Activated T-helper 1 cell treated with anti-CD3 and anti-CD28 coated beads, Interleukin-12 subunit alpha, Interleukin-12 subunit beta, Interleukin-2, Interleukin-4 antibody, amounts not matched to agents 30 ng/mL and 10 ng/mL and 1 ng/mL, durations not matched to agents 14 hours and 24 hours and 36 hours (primary cell): Measurements from ENCODE around the gene LIAS. TPM values are rescaled to one million over a fixed set of nuclear protein-coding genes. Genes with fewer than 3 reads are reported as not detected.
"Not testable (repeated sequence)": the region's sequence is repeated elsewhere in the genome, so short reads cannot be mapped to it uniquely, and the experiment has no call there.

Experiments
- DNase-seq: peaks from one replicate; pipeline ENCODE4 v3.0.0; 2021; ENCODE audit warnings: low spot score
- H3K27ac Mint-ChIP-seq: one replicate; pipeline ENCODE4 v1.8.0; 2021; ENCODE audit warnings: mild to moderate bottlenecking, mixed read lengths
- H3K27me3 Mint-ChIP-seq: one replicate; pipeline ENCODE4 v1.8.0; 2022; ENCODE audit warnings: mild to moderate bottlenecking, moderate library complexity, mixed read lengths; ENCODE audit not compliant: insufficient read depth
- H3K36me3 Mint-ChIP-seq: one replicate; pipeline ENCODE4 v1.8.0; 2021; ENCODE audit warnings: low read depth, mixed read lengths
- H3K4me1 Mint-ChIP-seq: one replicate; pipeline ENCODE4 v1.8.0; 2021; ENCODE audit warnings: low read depth, mixed read lengths
- H3K4me3 Mint-ChIP-seq: one replicate; pipeline ENCODE4 v1.8.0; 2021; ENCODE audit warnings: mild to moderate bottlenecking, moderate library complexity, mixed read lengths
- H3K9me3 Mint-ChIP-seq: one replicate; pipeline ENCODE4 v1.8.0; 2021; ENCODE audit warnings: mixed read lengths
- intact Hi-C: fragments of 100-400 bp; cut with micrococcal nuclease; formaldehyde crosslinking; loops from one replicate; pipeline ENCODE4 v1.15.1; 2024
- total RNA-seq: library from RNA; stranded (reverse); gene quantifications from 2 replicates; pipeline ENCODE4 v1.2.3, GENCODE V29; 2022

LIAS gene
- total RNA-seq: 28.6 and 29.7 TPM in 2 replicates

GRCh38 chr4:39458505-39459300, at the start of gene LIAS, which contains the start of gene RPL9:
TSS of gene LIAS (plus strand) at chr4:39459056. CDS start at chr4:39459118, 62 bp downstream.
TSS of gene RPL9 (minus strand) at chr4:39458922. CDS start at chr4:39458439, 483 bp downstream.
- peak within 1 kb of the TSS; percentile 99 for H3K27ac Mint-ChIP-seq
- no peaks in the 10 kb centered on the region for H3K27me3 Mint-ChIP-seq
- H3K4me1 Mint-ChIP-seq: peaks cover 49% of the 10 kb centered on the region
- peak within 1 kb of the TSS; percentile 99 for H3K4me3 Mint-ChIP-seq
- DNase-seq: peak; percentile 93
- H3K9me3 Mint-ChIP-seq: no peaks in the 10 kb centered on the region
- H3K36me3 Mint-ChIP-seq: peaks cover 49% of the 10 kb centered on the region
- intact Hi-C loops: loop anchor here (1.0 to 5.0 kb wide), 14 partner anchors 8 to 1566 kb away; partner anchors contain the start of genes N4BP2, PDS5A, RFC1 and SMIM14

GRCh38 chr4:39410415-39410814, 48.4 kb upstream of the LIAS start:
- no peak overlapping the region for H3K27ac Mint-ChIP-seq
- no peak for DNase-seq
- no peaks in the 10 kb centered on the region for H3K36me3 Mint-ChIP-seq
- peaks cover 8% of the 10 kb centered on the region for H3K27me3 Mint-ChIP-seq
- intact Hi-C loops: no loop called here
- no peak overlapping the region for H3K4me3 Mint-ChIP-seq
- no peaks in the 10 kb centered on the region for H3K9me3 Mint-ChIP-seq
- no peaks in the 10 kb centered on the region for H3K4me1 Mint-ChIP-seq

DNA sequence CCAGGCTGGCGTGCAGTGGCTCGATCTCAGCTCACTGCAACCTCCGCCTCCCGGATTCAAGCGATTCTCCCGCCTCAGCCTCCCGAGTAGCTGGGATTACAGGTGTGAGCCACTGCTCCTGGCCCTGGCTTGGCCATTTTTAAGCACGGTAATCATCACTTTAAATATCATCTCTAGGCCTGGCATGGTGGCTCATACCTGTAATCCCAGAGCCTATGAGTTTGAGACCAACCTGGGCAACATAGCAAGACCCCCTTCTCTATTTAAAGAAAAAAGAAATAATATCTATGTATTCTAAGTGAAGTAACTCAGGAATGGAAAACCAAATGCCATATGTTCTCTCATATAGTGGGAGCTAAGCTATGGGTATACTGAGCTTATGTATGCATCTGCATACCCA, 47.3 kb upstream of the LIAS start:
- H3K27me3 Mint-ChIP-seq, H3K36me3 Mint-ChIP-seq, H3K27ac Mint-ChIP-seq, H3K9me3 Mint-ChIP-seq, H3K4me3 Mint-ChIP-seq, intact Hi-C loops, H3K4me1 Mint-ChIP-seq, DNase-seq: not testable (repeated sequence)

GRCh38 chr4:39415678-39416283, 43.1 kb upstream of the LIAS start:
- Mint-ChIP-seq H3K4me3 (no peak overlapping the region), H3K36me3 (no peaks in the 10 kb centered on the region), H3K27me3 (peaks cover 6% of the 10 kb centered on the region), H3K4me1 (no peaks in the 10 kb centered on the region), H3K9me3 (no peaks in the 10 kb centered on the region), H3K27ac (no peak overlapping the region)
- intact Hi-C loops: no loop called here
- DNase-seq: no peak

DNA sequence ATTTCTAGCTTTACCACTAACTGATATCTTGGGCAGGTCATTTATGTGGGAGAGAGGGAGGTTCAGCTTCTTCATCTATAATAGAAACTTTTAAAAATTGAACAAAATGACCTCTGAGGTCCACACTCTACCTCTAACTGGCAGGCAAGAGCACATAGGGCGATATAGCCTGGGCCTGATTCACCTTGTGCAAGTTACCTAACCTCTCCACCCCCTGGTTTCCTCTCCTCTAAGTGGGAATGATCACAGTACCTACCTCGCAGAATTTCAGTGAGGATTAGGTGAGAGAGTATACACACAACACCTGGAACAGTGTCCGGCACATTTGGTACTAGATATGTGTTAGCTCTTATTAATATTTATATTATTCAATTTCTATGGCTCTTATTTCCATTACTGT, 36.6 kb upstream of the LIAS start:
- Mint-ChIP-seq H3K27ac (no peak overlapping the region), H3K27me3 (peaks cover 6% of the 10 kb centered on the region), H3K4me1 (no peaks in the 10 kb centered on the region), H3K9me3 (no peaks in the 10 kb centered on the region), H3K36me3 (no peaks in the 10 kb centered on the region), H3K4me3 (no peak overlapping the region)
- intact Hi-C loops: no loop called here
- no peak for DNase-seq

DNA sequence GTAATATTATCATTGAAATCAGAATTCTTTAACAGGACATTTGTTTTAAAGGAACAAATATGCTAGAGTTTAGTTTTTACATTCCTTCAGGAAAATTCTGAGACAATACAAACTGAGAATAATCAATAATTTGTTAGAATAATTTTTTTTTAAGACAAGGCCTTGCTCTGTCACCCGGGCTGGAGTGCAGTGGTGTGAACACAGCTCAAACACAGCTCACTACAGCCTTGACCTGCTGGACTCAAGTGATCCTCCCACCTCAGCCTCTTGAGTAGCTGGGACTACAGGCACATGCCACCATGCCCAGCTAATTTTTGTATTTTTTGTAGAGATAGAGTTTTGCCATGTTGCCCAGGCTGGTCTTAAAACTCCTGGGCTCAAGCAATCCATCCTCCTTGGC, 33.6 kb upstream of the LIAS start:
- H3K4me1 Mint-ChIP-seq, H3K27ac Mint-ChIP-seq, H3K27me3 Mint-ChIP-seq, DNase-seq, H3K36me3 Mint-ChIP-seq, H3K4me3 Mint-ChIP-seq, H3K9me3 Mint-ChIP-seq, intact Hi-C loops: not testable (repeated sequence)

DNA sequence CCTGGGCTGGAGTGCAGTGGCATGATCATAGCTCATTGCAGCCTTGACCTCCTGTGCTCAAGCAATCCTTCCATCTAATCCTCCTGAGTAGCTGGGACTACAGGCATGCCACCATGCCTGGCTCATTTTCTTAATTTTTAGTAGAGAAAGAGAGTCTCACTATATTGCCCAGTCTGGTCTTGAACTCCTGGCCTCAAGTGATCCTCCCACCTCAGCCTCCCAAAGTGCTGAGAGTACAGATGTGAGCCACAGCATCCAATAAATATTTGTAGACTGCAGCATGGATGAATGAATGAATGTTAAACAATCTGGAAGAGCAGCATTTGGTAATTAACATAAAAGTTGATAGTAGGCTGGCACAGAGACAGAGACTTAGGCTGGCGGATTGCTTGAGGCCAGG, 32.1 kb upstream of the LIAS start:
- intact Hi-C loops: no loop called here
- no peaks in the 10 kb centered on the region for H3K36me3 Mint-ChIP-seq
- H3K9me3 Mint-ChIP-seq: no peaks in the 10 kb centered on the region

GRCh38 chr4:39427520-39428114, 31.2 kb upstream of the LIAS start:
- Mint-ChIP-seq H3K4me1 (no peaks in the 10 kb centered on the region), H3K27me3 (peaks cover 3% of the 10 kb centered on the region), H3K4me3 (no peak overlapping the region), H3K27ac (no peak overlapping the region), H3K36me3 (no peaks in the 10 kb centered on the region), H3K9me3 (no peaks in the 10 kb centered on the region)
- intact Hi-C loops: no loop called here
- DNase-seq: no peak

More for the DNA sequence above, 32.1 kb upstream of the LIAS start:
- H3K27ac Mint-ChIP-seq: no peak overlapping the region
- no peaks in the 10 kb centered on the region for H3K27me3 Mint-ChIP-seq
- H3K4me3 Mint-ChIP-seq: no peak overlapping the region
- no peak for DNase-seq
- H3K4me1 Mint-ChIP-seq: no peaks in the 10 kb centered on the region

DNA sequence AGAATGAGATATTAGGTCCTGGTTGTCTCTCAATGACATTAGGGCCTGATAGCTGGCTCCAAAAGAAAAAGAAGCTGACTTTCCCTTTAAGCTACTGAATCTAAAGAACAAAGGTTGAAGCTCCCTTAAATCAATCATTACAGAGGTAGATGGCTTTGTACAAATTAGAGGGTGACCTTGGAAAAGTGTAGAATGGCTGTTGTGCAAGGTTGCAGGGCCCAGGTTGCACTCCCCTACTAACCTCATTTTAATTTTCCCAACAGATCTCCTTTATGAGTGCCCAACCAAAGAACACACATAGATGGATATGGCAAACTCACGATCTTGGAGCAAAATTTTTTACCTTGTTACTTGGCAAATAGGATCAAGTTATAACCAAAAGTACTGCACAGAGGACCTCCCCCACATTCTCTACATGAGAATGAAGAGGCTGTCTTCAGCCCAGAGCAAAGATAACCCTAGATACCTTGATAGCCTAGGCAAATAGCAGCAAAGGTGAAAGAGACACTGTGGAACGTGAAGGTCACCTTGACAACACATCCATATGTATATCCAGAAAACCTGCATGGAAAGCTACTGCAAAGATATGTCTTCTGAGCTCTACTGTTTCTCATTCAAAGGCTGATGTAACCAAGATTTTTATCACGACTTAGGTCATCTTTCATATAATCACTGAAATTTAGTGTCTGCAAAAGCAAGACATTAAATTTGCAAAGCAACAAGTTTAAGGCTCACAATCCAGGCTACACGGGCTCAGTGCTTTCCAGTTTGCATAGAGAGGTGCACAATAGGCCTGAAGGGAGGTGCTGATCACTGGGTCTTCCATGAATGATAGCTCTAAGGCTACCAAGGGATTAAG, 29.2 kb upstream of the LIAS start:
- intact Hi-C loops: no loop called here
- H3K36me3 Mint-ChIP-seq: no peaks in the 10 kb centered on the region
- DNase-seq: no peak
- peaks cover 3% of the 10 kb centered on the region for H3K27me3 Mint-ChIP-seq
- H3K4me1 Mint-ChIP-seq: no peaks in the 10 kb centered on the region
- no peak overlapping the region for H3K27ac Mint-ChIP-seq
- no peak overlapping the region for H3K4me3 Mint-ChIP-seq
- H3K9me3 Mint-ChIP-seq: no peaks in the 10 kb centered on the region

DNA sequence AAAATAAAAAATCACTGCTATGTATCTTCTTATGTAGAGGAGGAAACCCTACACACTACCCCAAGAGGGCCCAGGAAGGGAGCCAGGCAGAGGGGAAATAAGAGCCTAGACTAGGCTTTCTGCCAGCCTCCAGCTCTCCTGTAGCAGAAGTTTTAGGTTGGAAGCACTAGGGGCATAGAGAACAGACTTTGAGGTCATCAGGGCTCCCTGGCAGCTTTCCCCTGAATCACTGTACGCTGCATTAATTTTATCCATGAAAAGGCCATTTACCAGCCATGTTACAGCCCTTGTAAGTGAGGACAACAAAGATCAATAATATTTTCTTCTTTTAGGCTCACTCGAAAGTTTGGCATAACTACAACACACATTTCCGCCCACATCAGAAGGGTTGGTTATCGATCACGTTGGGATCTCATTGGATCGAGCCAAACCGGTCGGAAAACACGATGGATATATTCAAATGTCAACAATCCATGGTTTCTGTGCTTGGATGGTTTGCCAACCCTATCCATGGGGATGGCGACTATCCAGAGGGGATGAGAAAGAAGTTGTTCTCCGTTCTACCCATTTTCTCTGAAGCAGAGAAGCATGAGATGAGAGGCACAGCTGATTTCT, 24.9 kb upstream of the LIAS start:
- H3K27me3 Mint-ChIP-seq: peaks cover 7% of the 10 kb centered on the region
- no peak overlapping the region for H3K27ac Mint-ChIP-seq
- H3K9me3 Mint-ChIP-seq: no peaks in the 10 kb centered on the region
- DNase-seq: no peak
- intact Hi-C loops: no loop called here
- no peaks in the 10 kb centered on the region for H3K4me1 Mint-ChIP-seq
- no peak overlapping the region for H3K4me3 Mint-ChIP-seq
- H3K36me3 Mint-ChIP-seq: no peaks in the 10 kb centered on the region

DNA sequence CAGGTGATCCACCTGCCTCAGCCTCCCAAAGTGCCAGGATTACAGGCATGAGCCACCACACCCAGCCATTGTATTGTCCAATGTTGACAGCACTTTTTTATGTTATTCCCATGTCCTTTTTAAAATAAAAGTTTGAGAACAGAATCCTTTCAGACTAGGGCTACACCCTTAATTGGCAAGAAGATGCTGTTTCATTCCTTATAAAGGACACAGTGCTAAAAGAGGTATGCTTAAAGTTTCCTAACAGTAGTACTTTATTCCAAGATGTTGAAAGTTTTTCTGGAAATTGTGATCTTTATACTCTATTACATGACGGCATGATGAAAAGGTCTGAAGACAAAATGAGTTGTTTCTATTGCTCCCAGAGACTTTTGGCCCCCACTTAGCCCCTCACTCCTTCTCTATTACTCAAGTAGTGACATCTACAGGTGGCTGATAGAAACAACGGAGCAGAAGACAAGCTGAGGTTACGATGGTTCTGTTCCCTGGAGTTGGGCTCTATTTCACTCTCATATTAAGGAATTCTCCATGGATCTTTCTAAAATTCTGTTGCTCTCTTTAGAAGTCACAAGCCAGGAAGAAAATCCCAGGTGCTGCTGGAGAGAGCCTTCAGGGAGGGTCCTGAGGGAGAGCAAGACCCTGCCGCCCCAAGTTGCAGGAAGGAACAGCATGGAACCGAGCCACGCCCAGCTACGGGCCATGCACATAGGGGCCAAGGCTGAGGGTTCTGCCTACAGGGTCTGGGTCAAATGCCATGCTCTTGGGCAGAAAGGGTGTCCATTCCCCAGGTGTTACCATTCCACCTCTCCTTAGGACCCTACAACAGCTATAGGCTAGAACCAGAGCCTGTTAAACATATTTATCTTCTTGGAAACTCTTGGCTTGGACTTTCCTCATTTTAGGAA, 22.9 kb upstream of the LIAS start:
- no peak overlapping the region for H3K4me3 Mint-ChIP-seq
- H3K9me3 Mint-ChIP-seq: no peaks in the 10 kb centered on the region
- peaks cover 7% of the 10 kb centered on the region for H3K27me3 Mint-ChIP-seq
- H3K36me3 Mint-ChIP-seq: no peaks in the 10 kb centered on the region
- H3K4me1 Mint-ChIP-seq: no peaks in the 10 kb centered on the region
- intact Hi-C loops: no loop called here
- H3K27ac Mint-ChIP-seq: no peak overlapping the region
- no peak for DNase-seq
